H9 (cell line): ENCODE data around the gene LPXN. TPM values are rescaled to one million over a fixed set of nuclear protein-coding genes. Genes with fewer than 3 reads are reported as not detected.

Experiments
- DNase-seq: peaks from one replicate; pipeline ENCODE4 v3.0.0-alpha.2; 2017
- H2AFZ ChIP-seq: one replicate; pipeline ENCODE4 v1.6.1; 2013; ENCODE audit warnings: mild to moderate bottlenecking, low read length, control low read depth, moderate library complexity
- H2AK5ac ChIP-seq: 2 replicates; pipeline ENCODE4 v1.6.1; 2013; ENCODE audit warnings: low read length, control low read depth, mixed read lengths; ENCODE audit not compliant: insufficient read length
- H2BK120ac ChIP-seq: one replicate; pipeline ENCODE4 v1.6.1; 2013; ENCODE audit warnings: low read depth, mild to moderate bottlenecking, low read length, control low read depth, inconsistent platforms; ENCODE audit not compliant: poor library complexity, severe bottlenecking
- H2BK12ac ChIP-seq: 2 replicates; pipeline ENCODE4 v1.6.1; 2013; ENCODE audit warnings: low read length, control low read depth, mixed read lengths, low read depth; ENCODE audit not compliant: insufficient read length
- H2BK15ac ChIP-seq: 2 replicates; pipeline ENCODE4 v1.6.1; 2013; ENCODE audit warnings: low read depth, low read length, control low read depth
- H2BK20ac ChIP-seq: one replicate; pipeline ENCODE4 v1.6.1; 2013; ENCODE audit warnings: low read depth, mild to moderate bottlenecking, low read length, control low read depth, inconsistent platforms; ENCODE audit not compliant: poor library complexity, severe bottlenecking
- H2BK5ac ChIP-seq: 2 replicates; pipeline ENCODE4 v1.6.1; 2013; ENCODE audit warnings: low read length, control low read depth, mixed read lengths; ENCODE audit not compliant: insufficient read length
- H3K14ac ChIP-seq: 2 replicates; pipeline ENCODE4 v1.6.1; 2013; ENCODE audit warnings: low read length, control low read depth; ENCODE audit not compliant: insufficient read depth
- H3K18ac ChIP-seq: 2 replicates; pipeline ENCODE4 v1.6.1; 2013; ENCODE audit warnings: low read depth, mild to moderate bottlenecking, mixed read lengths, low read length, control low read depth; ENCODE audit not compliant: insufficient read length
- H3K23ac ChIP-seq: 2 replicates; pipeline ENCODE4 v1.6.1; 2013; ENCODE audit warnings: low read length, control low read depth, mixed read lengths, low read depth; ENCODE audit not compliant: insufficient read length
- H3K23me2 ChIP-seq: 2 replicates; pipeline ENCODE4 v1.6.1; 2013; ENCODE audit warnings: low read depth, mild to moderate bottlenecking, mixed read lengths, low read length, control low read depth; ENCODE audit not compliant: insufficient read length, poor library complexity, severe bottlenecking
- H3K27ac ChIP-seq: 2 replicates; pipeline ENCODE4 v1.5.1; 2013; ENCODE audit warnings: low read length, control low read depth, mixed read lengths, low read depth; ENCODE audit not compliant: insufficient read length
- H3K27me3 ChIP-seq: 2 replicates; pipeline ENCODE4 v1.6.1; 2013; ENCODE audit warnings: low read length, control low read depth, inconsistent platforms; ENCODE audit not compliant: insufficient read depth
- H3K4ac ChIP-seq: 2 replicates; pipeline ENCODE4 v1.6.1; 2013; ENCODE audit warnings: low read depth, mild to moderate bottlenecking, control low read depth, inconsistent platforms, low read length, moderate library complexity
- H3K4me1 ChIP-seq: 2 replicates; pipeline ENCODE4 v1.6.1; 2013; ENCODE audit warnings: low read length, control low read depth, inconsistent platforms; ENCODE audit not compliant: insufficient read depth
- H3K4me2 ChIP-seq: 2 replicates; pipeline ENCODE4 v1.6.1; 2013; ENCODE audit warnings: low read length, control low read depth, mixed read lengths; ENCODE audit not compliant: insufficient read length, insufficient read depth
- H3K56ac ChIP-seq: 2 replicates; pipeline ENCODE4 v1.6.1; 2013; ENCODE audit warnings: low read depth, mild to moderate bottlenecking, mixed read lengths, low read length, control low read depth; ENCODE audit not compliant: insufficient read length
- H3K79me1 ChIP-seq: 2 replicates; pipeline ENCODE4 v1.6.1; 2013; ENCODE audit warnings: low read depth, mild to moderate bottlenecking, moderate library complexity, low read length, control low read depth, inconsistent platforms; ENCODE audit not compliant: insufficient read depth, poor library complexity, severe bottlenecking
- H3K79me2 ChIP-seq: 2 replicates; pipeline ENCODE4 v1.6.1; 2013; ENCODE audit warnings: low read length, control low read depth, inconsistent platforms; ENCODE audit not compliant: insufficient read depth
- H3K9ac ChIP-seq: 2 replicates; pipeline ENCODE4 v1.6.1; 2013; ENCODE audit warnings: low read length, control low read depth, mixed read lengths; ENCODE audit not compliant: insufficient read length; ENCODE audit errors: extremely low read depth
- H3K9me3 ChIP-seq: one replicate; pipeline ENCODE4 v1.6.1; 2013; ENCODE audit warnings: low read depth, low read length, inconsistent platforms; ENCODE audit not compliant: control insufficient read depth
- H3T11ph ChIP-seq: one replicate; pipeline ENCODE4 v1.6.1; 2013; ENCODE audit warnings: mild to moderate bottlenecking, low read length, control low read depth, inconsistent platforms
- H4K20me1 ChIP-seq: one replicate; pipeline ENCODE4 v1.6.1; 2013; ENCODE audit not compliant: control insufficient read depth, insufficient read length, insufficient read depth
- H4K5ac ChIP-seq: 2 replicates; pipeline ENCODE4 v1.6.1; 2013; ENCODE audit warnings: low read depth, mild to moderate bottlenecking, mixed read lengths, low read length, control low read depth; ENCODE audit not compliant: insufficient read length
- H4K8ac ChIP-seq: replicated peaks from 2 replicates; pipeline ENCODE4 v1.6.1; 2013; ENCODE audit warnings: low read length, control low read depth, mixed read lengths, low read depth; ENCODE audit not compliant: insufficient read length
- H4K91ac ChIP-seq: 2 replicates; pipeline ENCODE4 v1.6.1; 2013; ENCODE audit warnings: low read depth, mild to moderate bottlenecking, moderate library complexity, mixed read lengths, low read length, control low read depth; ENCODE audit not compliant: insufficient read length
- H3K27ac Mint-ChIP-seq, 3 experiments: 2 replicates in 2 of 3; 3 replicates in 1 of 3; pipeline ENCODE4 v1.8.0; 2020 to 2021; ENCODE audit warnings: mixed read lengths in 3 of 3, mild to moderate bottlenecking in 1 of 3, moderate library complexity in 1 of 3
- H3K27me3 Mint-ChIP-seq: 2 replicates; pipeline ENCODE4 v1.8.0; 2021; ENCODE audit warnings: low read depth, mild to moderate bottlenecking, moderate library complexity, mixed read lengths
- H3K36me3 Mint-ChIP-seq, 3 experiments: 2 replicates in 2 of 3; 3 replicates in 1 of 3; pipeline ENCODE4 v1.8.0; 2020 to 2021; ENCODE audit warnings: low read depth in 3 of 3, mixed read lengths in 3 of 3; ENCODE audit not compliant: insufficient read depth in 1 of 3
- H3K4me1 Mint-ChIP-seq, 2 experiments: 2 replicates each; pipeline ENCODE4 v1.8.0; 2020; ENCODE audit warnings: mixed read lengths in 2 of 2
- H3K4me3 Mint-ChIP-seq, 2 experiments: 2 replicates in 1 of 2; 3 replicates in 1 of 2; pipeline ENCODE4 v1.8.0; 2020 to 2021; ENCODE audit warnings: mild to moderate bottlenecking in 2 of 2, mixed read lengths in 2 of 2, moderate library complexity in 1 of 2
- H3K9me3 Mint-ChIP-seq, 2 experiments: 2 replicates in 1 of 2; 3 replicates in 1 of 2; pipeline ENCODE4 v1.8.0; 2020; ENCODE audit warnings: mild to moderate bottlenecking in 2 of 2, mixed read lengths in 2 of 2, moderate library complexity in 1 of 2
- CTCF ChIP-seq: fragments of 200-600 bp; sonication (generic); conservative IDR thresholded peaks from 3 replicates; pipeline ENCODE4 v1.8.0; 2021; ENCODE audit warnings: antibody characterized with exemption, mild to moderate bottlenecking
- WGBS: extraction: QIAGEN DNeasy Blood & Tissue Kit; methylation state at CpG from one replicate; pipeline ENCODE4 v1.1.7; 2013; ENCODE audit warnings: missing lambda C conversion rate, low lambda C conversion rate, mixed read lengths; ENCODE audit not compliant: insufficient read length; ENCODE audit errors: extremely low coverage; 5-methylcytosine and 5-hydroxymethylcytosine counted together
- total RNA-seq: library from RNA; stranded (reverse); gene quantifications from 2 replicates; pipeline ENCODE4 v1.2.1, GENCODE V29; 2021

The LPXN gene
- total RNA-seq, 1 experiment from 2014 or later, result 1.4 TPM

- no peak overlapping the region for H4K5ac ChIP-seq
- H3K23ac ChIP-seq, result no peak overlapping the region
- H2BK15ac ChIP-seq, result no peak overlapping the region
- no peak overlapping the region for H3K18ac ChIP-seq
- H4K91ac ChIP-seq, result no peak overlapping the region
- TF ChIP-seq CTCF, result no peak
- no peak overlapping the region for H2AK5ac ChIP-seq
- no peak overlapping the region for H2BK120ac ChIP-seq
- H3K14ac ChIP-seq, result no peak overlapping the region
- Mint-ChIP-seq H3K4me1 (peaks cover 3 to 7% of the 10 kb centered on the region in 2 experiments; a peak in 3 of 4 replicates), H3K27ac (no peak overlapping the region), H3K9me3 (no peaks in the 10 kb centered on the region), H3K4me3 (no peak overlapping the region), H3K27me3 (no peaks in the 10 kb centered on the region), H3K36me3 (peaks cover 5 to 25% (median 10%) of the 10 kb centered on the region in 3 experiments; a peak in 5 of 7 replicates)
- no peak overlapping the region for H3K27ac ChIP-seq
- peaks cover 9% of the 10 kb centered on the region; the same call in 1 of the 2 replicates for H3K79me2 ChIP-seq
- peaks cover 6% of the 10 kb centered on the region for H3K79me1 ChIP-seq
- H3T11ph ChIP-seq, result no peak overlapping the region
- no peak overlapping the region for H2BK12ac ChIP-seq
- H4K8ac ChIP-seq, result no peak overlapping the region
- DNase-seq, result no peak
- no peak overlapping the region for H2BK20ac ChIP-seq
- no peaks in the 10 kb centered on the region for H3K27me3 ChIP-seq
- H3K4me2 ChIP-seq, result no peak overlapping the region
- H3K9me3 ChIP-seq, result no peaks in the 10 kb centered on the region
- H3K4me1 ChIP-seq, result peaks cover under 1% of the 10 kb centered on the region; the same call in 1 of the 2 replicates
- no peaks in the 10 kb centered on the region for H3K23me2 ChIP-seq
- H3K56ac ChIP-seq, result no peak overlapping the region
- H3K9ac ChIP-seq, result no peak overlapping the region
- H2BK5ac ChIP-seq, result no peak overlapping the region
- H3K4ac ChIP-seq, result no peak overlapping the region
- no peaks in the 10 kb centered on the region for H4K20me1 ChIP-seq
- no peak overlapping the region for H2AFZ ChIP-seq
- no CpG with 5 or more reads among the region's 2 CpGs for WGBS
Observed at GRCh38 chr11:58586998-58587397, 11.3 kb upstream of the LPXN start.
